GM21367 (cell line): ENCODE measurements around the gene SIM2.

Experiments used
- ATAC-seq: cut with Tn5 transposase; IDR thresholded peaks from one replicate; pipeline ENCODE4 v1.9.1; 2021; ENCODE audit not compliant: unreplicated experiment

SIM2 gene

GRCh38 chr21:36700295-36700970, 1.5 kb downstream of the SIM2 start:
- ATAC-seq = no peak

- ATAC-seq = no peak
Observed at GRCh38 chr21:36700971-36701755, 2.2 kb downstream of the SIM2 start.

GRCh38 chr21:36701756-36702621, 3.1 kb downstream of the SIM2 start:
- ATAC-seq = no peak

- no peak for ATAC-seq
Observed at GRCh38 chr21:36702622-36702968, 3.7 kb downstream of the SIM2 start.

GRCh38 chr21:36703123-36703522, 4.2 kb downstream of the SIM2 start:
- no peak for ATAC-seq

- ATAC-seq = no peak
Observed at GRCh38 chr21:36703626-36704280, 4.8 kb downstream of the SIM2 start.

GRCh38 chr21:36704281-36704957, 5.5 kb downstream of the SIM2 start:
- no peak for ATAC-seq

GRCh38 chr21:36704958-36705678, 6.2 kb downstream of the SIM2 start:
- ATAC-seq = no peak

GRCh38 chr21:36705679-36706481, 7.0 kb downstream of the SIM2 start:
- ATAC-seq = no peak

- no peak for ATAC-seq
Observed at GRCh38 chr21:36706482-36706852, 7.6 kb downstream of the SIM2 start.

- no peak for ATAC-seq
Observed at GRCh38 chr21:36706951-36707762, 8.2 kb downstream of the SIM2 start.

- no peak for ATAC-seq
Observed at GRCh38 chr21:36707763-36708285, 8.9 kb downstream of the SIM2 start.

- ATAC-seq = no peak
Observed at GRCh38 chr21:36708286-36709029, 9.5 kb downstream of the SIM2 start.

GRCh38 chr21:36709030-36709867, 10.3 kb downstream of the SIM2 start:
- ATAC-seq = no peak

GRCh38 chr21:36709868-36710728, 11.2 kb downstream of the SIM2 start:
- no peak for ATAC-seq

- ATAC-seq = no peak
Observed at GRCh38 chr21:36710729-36711048, 11.8 kb downstream of the SIM2 start.
